HEK293T (cell line): Measurements from ENCODE around the gene SLC35B2.

ENCODE experiments used
- CTCF ChIA-PET: fragments of 350-600 bp; formaldehyde crosslinking; extraction: SDS; loops from one replicate; lab custom pipeline; 2021; ENCODE audit warnings: antibody characterized with exemption, inconsistent platforms; lab: Yijun Ruan, JAX
- POLR2A ChIA-PET: fragments of 350-600 bp; formaldehyde crosslinking; extraction: SDS; loops from one replicate; lab custom pipeline; 2020; ENCODE audit warnings: antibody characterized with exemption, inconsistent platforms; lab: Yijun Ruan, JAX
- DNase-seq: peaks from one replicate; pipeline ENCODE4 v3.0.0; 2012; ENCODE audit warnings: mixed read lengths; ENCODE audit errors: extremely low spot score
- ARNT ChIP-seq: fragments of 450-650 bp; IDR thresholded peaks from 2 replicates; pipeline ENCODE4 v1.6.1; 2017; ENCODE audit warnings: mild to moderate bottlenecking
- BHLHE40 ChIP-seq: fragments of 450-650 bp; IDR thresholded peaks from 2 replicates; pipeline ENCODE4 v1.6.1; 2016; ENCODE audit warnings: mild to moderate bottlenecking, moderate library complexity, borderline replicate concordance
- CTBP1 ChIP-seq: fragments of 450-650 bp; IDR thresholded peaks from 2 replicates; pipeline ENCODE4 v1.6.1; 2016; ENCODE audit warnings: borderline replicate concordance
- ELF4 ChIP-seq: fragments of 450-650 bp; IDR thresholded peaks from 2 replicates; pipeline ENCODE4 v1.6.1; 2017; ENCODE audit warnings: antibody characterized with exemption
- FOXA1 ChIP-seq: fragments of 450-650 bp; IDR thresholded peaks from 2 replicates; pipeline ENCODE4 v1.6.1; 2016; ENCODE audit warnings: mild to moderate bottlenecking
- FOXK2 ChIP-seq: fragments of 450-650 bp; IDR thresholded peaks from 2 replicates; pipeline ENCODE4 v1.6.1; 2016; ENCODE audit warnings: mild to moderate bottlenecking
- FOXM1 ChIP-seq: fragments of 450-650 bp; IDR thresholded peaks from 2 replicates; pipeline ENCODE4 v1.6.1; 2017; ENCODE audit warnings: mild to moderate bottlenecking, borderline replicate concordance
- HDGF ChIP-seq: fragments of 450-650 bp; IDR thresholded peaks from 2 replicates; pipeline ENCODE4 v1.6.1; 2017; ENCODE audit warnings: antibody characterized with exemption, borderline replicate concordance
- L3MBTL2 ChIP-seq: fragments of 450-650 bp; conservative IDR thresholded peaks from 2 replicates; pipeline ENCODE4 v1.6.1; 2016; ENCODE audit warnings: mild to moderate bottlenecking
- LEF1 ChIP-seq: fragments of 450-650 bp; IDR thresholded peaks from 2 replicates; pipeline ENCODE4 v1.6.1; 2017; ENCODE audit warnings: mild to moderate bottlenecking, borderline replicate concordance
- NFRKB ChIP-seq: fragments of 450-650 bp; IDR thresholded peaks from 2 replicates; pipeline ENCODE4 v1.6.1; 2016; ENCODE audit warnings: mild to moderate bottlenecking, moderate library complexity
- SP1 ChIP-seq: fragments of 450-650 bp; IDR thresholded peaks from 2 replicates; pipeline ENCODE4 v1.6.1; 2017
- SUZ12 ChIP-seq: fragments of 450-650 bp; IDR thresholded peaks from 2 replicates; pipeline ENCODE4 v1.6.1; 2016; ENCODE audit warnings: mild to moderate bottlenecking
- TARDBP ChIP-seq: fragments of 450-650 bp; IDR thresholded peaks from 2 replicates; pipeline ENCODE4 v1.6.1; 2016
- ZNF384 ChIP-seq: fragments of 450-650 bp; IDR thresholded peaks from 2 replicates; pipeline ENCODE4 v1.6.1; 2016
- TF ChIP-seq, protein P1 (sequence below): fragments of 450-650 bp; IDR thresholded peaks from 2 replicates; pipeline ENCODE4 v1.6.1; 2016

Gene SLC35B2

DNA sequence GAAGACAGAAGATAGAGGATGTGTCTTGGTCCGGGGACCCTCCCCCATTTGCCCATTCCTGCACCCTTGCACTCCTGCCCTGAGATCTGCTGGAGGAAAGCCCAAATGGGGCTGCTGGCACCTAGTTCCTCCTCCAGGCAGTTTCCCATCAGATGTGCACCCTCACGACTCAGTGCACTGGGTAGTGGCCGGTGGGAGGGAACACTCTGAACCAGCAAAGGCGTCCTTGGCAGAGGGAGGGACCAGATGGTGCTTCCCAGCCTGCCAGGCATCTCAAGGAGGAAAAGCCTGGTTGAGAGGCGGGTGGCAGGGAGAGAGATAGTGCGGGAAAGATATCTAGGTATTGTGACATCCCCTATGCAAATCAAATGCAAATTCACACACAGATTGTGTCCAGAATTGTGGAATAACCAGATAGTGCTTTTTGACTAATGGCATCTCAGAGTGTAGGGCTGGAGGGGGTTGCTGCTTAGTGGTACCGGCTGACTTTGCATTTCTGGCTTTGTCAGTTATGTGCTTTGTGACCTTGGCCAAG, 32.5 kb upstream of the SLC35B2 start:
- TF ChIP-seq ZNF384 (no peak), SP1 (no peak), L3MBTL2 (no peak), FOXK2 (no peak), SUZ12 (no peak), TARDBP (no peak), NFRKB (no peak), CTBP1 (no peak), HDGF (no peak), ARNT (no peak), FOXM1 (no peak), ELF4 (no peak), LEF1 (no peak), FOXA1 (no peak), BHLHE40 (no peak)
- TF ChIP-seq, protein P1, sequence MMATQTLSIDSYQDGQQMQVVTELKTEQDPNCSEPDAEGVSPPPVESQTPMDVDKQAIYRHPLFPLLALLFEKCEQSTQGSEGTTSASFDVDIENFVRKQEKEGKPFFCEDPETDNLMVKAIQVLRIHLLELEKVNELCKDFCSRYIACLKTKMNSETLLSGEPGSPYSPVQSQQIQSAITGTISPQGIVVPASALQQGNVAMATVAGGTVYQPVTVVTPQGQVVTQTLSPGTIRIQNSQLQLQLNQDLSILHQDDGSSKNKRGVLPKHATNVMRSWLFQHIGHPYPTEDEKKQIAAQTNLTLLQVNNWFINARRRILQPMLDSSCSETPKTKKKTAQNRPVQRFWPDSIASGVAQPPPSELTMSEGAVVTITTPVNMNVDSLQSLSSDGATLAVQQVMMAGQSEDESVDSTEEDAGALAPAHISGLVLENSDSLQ, result no peak
- ChIA-PET CTCF (no interaction called here), POLR2A (interaction anchor here (1.1 kb wide), 1 partner anchor 12 kb away, joined by 3 read pairs; no protein-coding TSS in a partner anchor)
- no peak for DNase-seq

DNA sequence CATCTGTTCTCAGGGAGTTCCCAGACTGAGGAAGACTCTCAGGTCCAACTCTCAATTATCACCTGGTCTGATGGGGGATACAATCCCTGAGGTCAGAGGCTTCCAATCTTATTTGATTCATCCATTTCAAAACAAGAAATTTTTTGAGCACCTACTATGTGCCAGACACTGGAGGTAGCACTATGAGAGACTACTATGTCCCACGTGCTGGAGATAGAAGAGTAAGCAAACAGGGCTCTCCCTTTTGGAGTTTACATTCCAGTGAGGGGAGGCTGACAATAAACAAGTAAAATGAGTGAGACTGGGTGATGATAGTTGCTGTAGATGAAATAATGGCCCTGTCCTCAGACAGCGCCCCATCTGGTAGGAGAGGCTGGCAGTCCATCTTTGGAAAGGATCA, 29.4 kb upstream of the SLC35B2 start:
- TF ChIP-seq TARDBP, result no peak
- ChIA-PET POLR2A (no interaction called here), CTCF (no interaction called here)
- DNase-seq, result no peak

DNA sequence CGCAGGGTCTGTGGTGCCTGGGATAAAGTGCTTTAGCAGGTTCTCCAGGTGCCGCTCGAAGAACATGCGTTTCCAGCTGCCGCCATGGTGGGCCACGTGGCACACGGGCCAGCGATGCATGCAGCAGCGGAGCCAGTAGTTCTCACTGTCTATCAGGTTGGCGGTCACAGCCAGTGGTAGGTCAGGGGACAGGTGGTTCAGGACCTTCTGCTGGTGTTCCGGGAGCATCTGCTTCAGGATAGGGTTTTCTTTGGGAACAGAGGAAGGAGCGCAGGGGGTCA, 28.9 kb upstream of the SLC35B2 start:
- no peak for TF ChIP-seq ELF4
- TF ChIP-seq FOXM1, result no peak
- TF ChIP-seq ARNT, result no peak
- no peak for TF ChIP-seq SUZ12
- TF ChIP-seq NFRKB, result no peak
- TF ChIP-seq, protein P1, result no peak
- TF ChIP-seq SP1, result no peak
- no peak for TF ChIP-seq L3MBTL2
- TF ChIP-seq HDGF, result no peak
- no peak for TF ChIP-seq CTBP1
- TF ChIP-seq TARDBP, result no peak
- TF ChIP-seq LEF1, result no peak
- no peak for TF ChIP-seq ZNF384
- no peak for TF ChIP-seq BHLHE40
- TF ChIP-seq FOXA1, result no peak
- CTCF ChIA-PET, result no interaction called here
- DNase-seq, result no peak
- POLR2A ChIA-PET, result no interaction called here

DNA sequence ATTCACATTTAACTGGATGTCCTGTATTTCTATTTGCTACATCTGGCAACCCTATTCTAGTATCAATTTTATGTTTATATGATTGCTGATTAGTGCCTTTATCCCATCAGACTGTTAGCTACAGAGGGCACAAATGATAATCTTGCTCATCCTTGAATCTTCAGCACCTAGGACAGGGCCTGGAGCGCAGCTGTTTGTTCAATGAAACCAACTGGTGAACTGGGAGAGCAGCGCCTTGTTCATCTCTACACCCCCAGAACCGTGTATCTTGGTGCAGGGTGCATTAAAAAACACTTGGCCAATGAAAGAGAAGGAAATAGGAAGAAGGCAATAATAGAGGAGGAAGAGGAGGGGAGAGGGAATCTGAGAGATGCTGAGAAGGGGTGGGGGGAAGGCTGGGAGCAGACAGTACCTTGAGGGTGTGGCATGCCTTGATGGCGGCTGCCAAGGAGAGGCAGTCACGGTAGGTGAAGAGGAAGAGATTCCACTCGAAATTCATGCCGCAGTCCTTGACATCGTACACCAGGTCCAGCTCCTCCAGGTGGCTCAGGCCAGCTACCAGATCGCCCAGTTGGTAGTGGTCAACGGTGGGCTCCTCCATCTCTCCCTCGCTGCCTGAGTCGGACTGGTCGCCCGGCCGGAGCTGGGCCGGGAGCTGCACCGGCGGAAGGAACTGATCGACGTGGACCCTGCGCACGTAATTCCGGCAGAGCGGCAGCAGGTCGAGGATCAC, 28.4 kb upstream of the SLC35B2 start:
- ChIA-PET CTCF (interaction anchor here (0.5 kb wide), 1 partner anchor 1461 kb away, joined by 3 read pairs; no protein-coding TSS in a partner anchor), POLR2A (interaction anchor here (0.7 to 1.2 kb wide), 2 partner anchors 10 to 39 kb away, joined by 3 to 4 read pairs; partner anchors contain the start of gene HSP90AB1)
- TF ChIP-seq FOXK2 (no peak), ELF4 (no peak), FOXA1 (no peak), SUZ12 (no peak), NFRKB (no peak), L3MBTL2 (no peak), CTBP1 (no peak), ARNT (no peak)
- TF ChIP-seq, protein P1, result no peak
- no peak for DNase-seq

DNA sequence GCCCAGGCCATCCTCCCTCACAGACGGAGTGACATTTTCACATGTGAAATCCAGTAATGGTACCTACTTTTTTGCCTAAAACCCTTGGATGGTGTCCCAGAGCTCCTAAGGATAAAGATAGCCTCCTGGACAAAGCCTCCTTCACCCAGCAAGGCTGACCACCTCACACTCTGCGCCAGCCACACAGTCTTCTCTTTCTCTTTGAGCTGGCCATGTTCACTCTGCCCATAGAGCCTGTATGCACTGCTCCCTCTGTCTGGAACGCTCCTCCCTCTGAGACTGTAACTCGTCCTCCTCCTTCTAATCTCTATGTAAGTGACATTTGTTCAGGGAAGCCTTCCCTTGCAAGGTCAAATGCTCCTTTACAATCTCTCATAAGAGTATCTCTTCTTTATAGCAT, 27.5 kb upstream of the SLC35B2 start:
- DNase-seq, result no peak
- ChIA-PET POLR2A (interaction anchor here (1.2 kb wide), 1 partner anchor 38 kb away, joined by 4 read pairs; the partner anchor contains the start of gene HSP90AB1), CTCF (interaction anchor here (0.5 kb wide), 1 partner anchor 1460 kb away, joined by 3 read pairs; no protein-coding TSS in a partner anchor)
- TF ChIP-seq ARNT (no peak), HDGF (no peak), SUZ12 (no peak), CTBP1 (no peak)

DNA sequence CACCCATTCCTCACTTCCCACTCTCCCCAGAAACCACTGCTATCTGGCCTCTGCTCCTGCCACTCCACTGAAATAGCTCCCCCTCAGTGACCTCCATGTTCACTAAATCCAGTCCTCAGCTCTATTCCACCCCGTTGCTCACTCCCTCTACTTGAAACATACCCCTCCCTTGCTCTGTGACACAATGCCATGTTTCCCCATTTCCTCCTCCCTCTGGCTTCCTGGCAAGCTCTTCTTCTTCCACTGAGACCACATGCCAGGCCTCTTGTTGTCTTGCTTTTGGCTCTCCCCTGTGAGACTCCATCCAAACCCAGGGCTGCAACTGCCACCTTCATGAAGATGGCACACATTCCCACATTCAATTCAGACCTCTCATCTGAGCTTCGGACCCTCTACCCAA, 26.8 kb upstream of the SLC35B2 start:
- CTCF ChIA-PET, result interaction anchor here (1.1 kb wide), 1 partner anchor 16 kb away, joined by 4 read pairs; no protein-coding TSS in a partner anchor
- POLR2A ChIA-PET, result interaction anchor here (1.5 kb wide), 1 partner anchor 8 kb away, joined by 3 read pairs; no protein-coding TSS in a partner anchor
- DNase-seq, result no peak
- TF ChIP-seq TARDBP, result no peak
- no peak for TF ChIP-seq FOXA1
- TF ChIP-seq LEF1, result no peak
- TF ChIP-seq CTBP1, result no peak
- TF ChIP-seq NFRKB, result no peak
- TF ChIP-seq ELF4, result no peak
- no peak for TF ChIP-seq ARNT
- no peak for TF ChIP-seq HDGF
- no peak for TF ChIP-seq SUZ12
- no peak for TF ChIP-seq L3MBTL2
- TF ChIP-seq, protein P1, result no peak
- TF ChIP-seq FOXM1, result no peak
